Ectodermal cell (in vitro differentiated cells): ENCODE measurements around the gene ZSWIM6.

Experiments used
- H3K27ac ChIP-seq: 2 replicates; pipeline ENCODE4 v1.7.0; 2013; ENCODE audit warnings: mild to moderate bottlenecking, low read depth, low read length; ENCODE audit not compliant: insufficient read depth, poor library complexity, severe bottlenecking
- H3K27me3 ChIP-seq: 2 replicates; pipeline ENCODE4 v1.7.0; 2013; ENCODE audit warnings: mild to moderate bottlenecking, low read length; ENCODE audit not compliant: insufficient read depth, control insufficient read depth, poor library complexity, severe bottlenecking
- H3K36me3 ChIP-seq: one replicate; pipeline ENCODE4 v1.7.0; 2013; ENCODE audit warnings: low read length; ENCODE audit not compliant: control insufficient read depth, insufficient read depth
- H3K4me1 ChIP-seq: one replicate; pipeline ENCODE4 v1.7.0; 2013; ENCODE audit warnings: low read length; ENCODE audit not compliant: control insufficient read depth, insufficient read depth
- H3K4me3 ChIP-seq: 2 replicates; pipeline ENCODE4 v1.7.0; 2013; ENCODE audit warnings: low read depth, low read length, control low read depth; ENCODE audit not compliant: insufficient read depth
- H3K9me3 ChIP-seq: 2 replicates; pipeline ENCODE4 v1.7.0; 2013; ENCODE audit warnings: mild to moderate bottlenecking, low read length, moderate library complexity; ENCODE audit not compliant: control insufficient read depth
- WGBS, 2 experiments: methylation state at CpG; one replicate each; pipeline ENCODE4 v1.1.7; 2013; ENCODE audit warnings: missing lambda C conversion rate in 2 of 2; 5-methylcytosine and 5-hydroxymethylcytosine counted together

The ZSWIM6 gene

GRCh38 chr5:61330845-61331406 lies 1.1 kb upstream of the ZSWIM6 start:
- 0% methylated on average over 80 of the region's 80 CpGs for WGBS, 2 experiments
- H3K4me3 ChIP-seq = peak overlapping the region; percentile 93
- no peaks in the 10 kb centered on the region for H3K9me3 ChIP-seq
- H3K4me1 ChIP-seq = peaks cover 30% of the 10 kb centered on the region
- peaks cover 38% of the 10 kb centered on the region for H3K27me3 ChIP-seq
- H3K36me3 ChIP-seq = no peaks in the 10 kb centered on the region
- H3K27ac ChIP-seq = peak overlapping the region; percentile 84

- H3K9me3 ChIP-seq = no peaks in the 10 kb centered on the region
- H3K36me3 ChIP-seq = no peaks in the 10 kb centered on the region
- peaks cover 30% of the 10 kb centered on the region for H3K4me1 ChIP-seq
- 0% methylated on average over 69 of the region's 69 CpGs for WGBS, 2 experiments
- H3K27ac ChIP-seq = peak overlapping the region; percentile 62
- H3K27me3 ChIP-seq = peaks cover 26% of the 10 kb centered on the region
- peak overlapping the region; percentile 61 for H3K4me3 ChIP-seq
Measured at GRCh38 chr5:61332358-61332749, 296 bp downstream of the ZSWIM6 start.

DNA sequence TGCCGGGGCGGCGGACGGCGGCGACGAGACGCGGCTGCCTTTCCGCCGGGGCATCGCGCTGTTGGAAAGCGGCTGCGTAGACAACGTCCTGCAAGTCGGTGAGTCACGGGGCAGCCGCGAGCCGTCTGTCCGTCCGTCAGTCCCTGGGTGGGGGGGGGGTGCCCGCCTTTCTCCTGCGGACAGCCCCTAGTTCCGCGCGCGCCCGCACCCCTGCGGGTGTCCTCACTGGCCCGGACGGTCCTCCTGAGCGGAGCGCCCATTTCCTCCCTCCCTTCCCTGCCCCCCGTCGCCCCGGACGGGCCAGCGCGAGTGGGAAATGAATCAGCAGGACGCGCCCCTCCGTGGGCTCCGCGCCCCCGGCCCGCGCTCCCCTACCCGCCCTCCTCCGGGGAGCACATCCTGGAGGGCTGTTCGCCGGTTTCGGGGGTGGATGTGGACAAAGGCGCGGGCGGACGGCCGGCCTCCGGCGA lies 828 bp downstream of the ZSWIM6 start:
- Histone ChIP-seq H3K27ac (peak overlapping the region; percentile 78), H3K36me3 (no peaks in the 10 kb centered on the region), H3K9me3 (no peaks in the 10 kb centered on the region), H3K4me3 (peak overlapping the region; percentile 89), H3K27me3 (peaks cover 21% of the 10 kb centered on the region), H3K4me1 (peaks cover 28% of the 10 kb centered on the region)
- 0% methylated on average over 61 of the region's 61 CpGs for WGBS, 2 experiments

GRCh38 chr5:61333321-61333953 lies 1.4 kb downstream of the ZSWIM6 start:
- peak overlapping the region; percentile 56 for H3K27ac ChIP-seq
- 0% methylated on average over 75 of the region's 75 CpGs for WGBS, 2 experiments

DNA sequence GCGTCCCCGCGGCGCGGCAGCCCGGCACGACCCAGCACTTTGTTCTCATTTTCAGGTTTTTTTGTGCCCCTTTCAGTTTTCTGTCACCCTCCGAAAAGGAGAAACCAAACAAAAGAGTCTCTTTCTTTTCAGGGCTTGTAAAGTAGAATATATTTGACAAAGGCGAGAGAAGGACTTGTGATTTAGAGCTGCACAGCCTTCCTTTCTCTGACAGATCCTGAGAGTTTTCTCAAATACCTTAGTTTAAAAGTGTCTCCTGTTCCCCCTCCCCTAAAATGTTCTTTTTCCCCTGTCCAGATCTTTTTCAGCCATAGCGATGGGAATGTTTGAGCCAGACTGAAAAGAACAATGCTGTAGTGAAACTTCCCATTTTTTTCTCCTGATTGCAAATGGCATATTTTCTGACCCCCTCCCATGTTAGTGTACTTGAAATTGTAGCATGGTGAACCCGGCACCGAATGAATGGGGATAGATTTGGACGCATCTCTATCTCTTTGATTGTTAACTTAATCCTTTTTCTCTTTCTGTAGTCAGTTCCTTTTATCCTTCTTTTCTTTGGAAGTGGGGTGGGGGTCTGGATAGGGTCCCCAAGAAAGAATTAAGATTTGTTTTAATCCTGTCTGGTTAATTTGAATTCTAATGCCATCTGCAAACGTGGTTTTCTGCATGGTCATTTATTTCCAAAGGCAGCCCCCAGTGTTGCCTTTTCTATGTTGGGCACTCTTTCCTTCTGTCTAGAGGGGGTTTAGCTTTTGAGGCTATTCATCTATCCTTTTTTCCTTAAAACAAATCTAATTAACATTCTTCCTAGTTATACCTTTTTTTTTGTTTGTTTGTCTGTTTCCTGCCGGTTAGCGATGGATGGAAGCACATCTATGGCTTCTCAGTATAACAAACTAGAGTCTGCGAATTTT lies 2.2 kb downstream of the ZSWIM6 start:
- no peaks in the 10 kb centered on the region for H3K36me3 ChIP-seq

More at GRCh38 chr5:61333321-61333953, 1.4 kb downstream of the ZSWIM6 start:
- Histone ChIP-seq H3K36me3 (no peaks in the 10 kb centered on the region), H3K27me3 (peaks cover 15% of the 10 kb centered on the region), H3K9me3 (no peaks in the 10 kb centered on the region), H3K4me1 (peaks cover 22% of the 10 kb centered on the region), H3K4me3 (peak overlapping the region; percentile 89)

DNA sequence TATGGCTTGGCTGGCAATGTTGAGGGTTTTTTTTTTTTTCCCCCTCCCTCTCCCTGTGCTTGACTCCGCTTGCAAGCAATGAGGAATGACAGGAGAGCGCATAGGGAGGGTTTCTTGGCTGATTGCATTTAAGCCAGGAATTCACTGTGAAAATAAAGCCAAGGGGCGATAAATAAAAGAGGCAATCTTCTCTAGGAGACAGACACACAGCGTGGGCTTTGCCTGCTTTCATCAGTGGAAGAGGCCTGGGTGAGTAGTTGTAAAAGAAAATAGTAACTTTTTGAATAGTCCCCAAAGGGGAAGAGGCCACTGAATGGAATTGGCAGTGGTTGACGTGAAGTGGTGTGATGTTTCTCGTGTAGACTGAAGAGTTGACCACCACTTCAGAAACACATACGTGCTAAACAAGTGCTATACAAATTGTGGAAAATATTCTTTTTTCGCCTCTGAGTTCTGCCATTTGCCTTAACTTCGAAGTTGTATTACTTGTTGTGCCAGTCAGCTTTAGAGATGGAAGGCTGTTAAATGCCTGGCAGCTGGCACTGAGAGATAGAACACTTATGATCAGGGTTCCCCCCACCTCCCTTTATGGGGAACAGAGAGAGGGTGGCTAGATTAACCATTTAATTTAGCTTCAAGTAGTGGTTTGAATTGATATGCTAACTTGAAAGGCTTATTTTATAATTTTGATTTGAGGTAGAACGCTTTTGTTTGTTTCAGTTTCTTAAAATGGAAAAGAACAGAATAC lies 3.0 kb downstream of the ZSWIM6 start:
- Histone ChIP-seq H3K4me1 (peaks cover 6% of the 10 kb centered on the region), H3K36me3 (no peaks in the 10 kb centered on the region)

More for the DNA sequence above, 2.2 kb downstream of the ZSWIM6 start:
- 0 to 2% methylated on average over 17 of the region's 17 CpGs for WGBS, 2 experiments
- no peak overlapping the region for H3K27ac ChIP-seq
- peak overlapping the region; percentile 89 for H3K4me3 ChIP-seq
- peaks cover 14% of the 10 kb centered on the region for H3K4me1 ChIP-seq
- H3K27me3 ChIP-seq = peaks cover 10% of the 10 kb centered on the region
- no peaks in the 10 kb centered on the region for H3K9me3 ChIP-seq

GRCh38 chr5:61339764-61340163 lies 7.7 kb downstream of the ZSWIM6 start:
- H3K27me3 ChIP-seq = no peaks in the 10 kb centered on the region
- H3K4me1 ChIP-seq = peaks cover 5% of the 10 kb centered on the region
- no peaks in the 10 kb centered on the region for H3K9me3 ChIP-seq
- H3K4me3 ChIP-seq = no peak overlapping the region
- no peak overlapping the region for H3K27ac ChIP-seq
- no peaks in the 10 kb centered on the region for H3K36me3 ChIP-seq
- WGBS, 2 experiments = 96% methylated on average over 2 of the region's 2 CpGs

More for the DNA sequence above, 3.0 kb downstream of the ZSWIM6 start:
- peak overlapping the region; percentile 89 for H3K4me3 ChIP-seq
- H3K27ac ChIP-seq = no peak overlapping the region
- no peaks in the 10 kb centered on the region for H3K9me3 ChIP-seq
- H3K27me3 ChIP-seq = peaks cover 1% of the 10 kb centered on the region
- WGBS, 2 experiments = 41 to 46% methylated on average over 9 to 10 of the region's 10 CpGs

- 96 to 97% methylated on average over 3 of the region's 3 CpGs for WGBS, 2 experiments
- Histone ChIP-seq H3K4me1 (no peaks in the 10 kb centered on the region), H3K9me3 (no peaks in the 10 kb centered on the region), H3K36me3 (no peaks in the 10 kb centered on the region), H3K27ac (no peak overlapping the region), H3K4me3 (no peak overlapping the region), H3K27me3 (no peaks in the 10 kb centered on the region)
Measured at GRCh38 chr5:61340775-61341361, 8.8 kb downstream of the ZSWIM6 start.

DNA sequence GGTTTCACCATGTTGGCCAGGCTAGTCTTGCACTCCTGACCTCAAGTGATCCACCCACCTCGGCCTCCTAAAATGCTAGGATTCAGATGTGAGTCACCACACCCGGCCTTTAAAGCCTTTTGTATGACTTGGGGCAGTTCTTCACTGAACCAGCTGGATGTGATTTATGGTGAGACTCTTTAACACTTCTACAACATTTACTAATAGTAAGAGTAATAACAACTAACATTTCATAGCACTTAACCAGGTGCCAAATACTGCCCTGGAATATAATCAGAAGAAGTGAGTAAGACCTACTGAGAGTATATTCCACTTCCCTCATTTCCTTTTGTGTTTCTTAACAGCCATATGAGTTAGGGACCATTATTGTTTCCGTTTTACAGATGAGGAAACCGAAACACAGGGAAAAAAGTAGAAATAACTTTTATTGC lies 10.0 kb downstream of the ZSWIM6 start:
- Histone ChIP-seq H3K4me1 (no peaks in the 10 kb centered on the region), H3K36me3 (no peaks in the 10 kb centered on the region), H3K27ac (no peak overlapping the region), H3K9me3 (no peaks in the 10 kb centered on the region), H3K4me3 (no peak overlapping the region), H3K27me3 (no peaks in the 10 kb centered on the region)
- WGBS, 2 experiments = 89 to 91% methylated on average over 4 of the region's 4 CpGs
